ENCODE results near the gene SEC14L2. TPM values are rescaled to one million over a fixed set of nuclear protein-coding genes. Genes with fewer than 3 reads are reported as not detected.

Gene SEC14L2
- total and polyA plus RNA-seq, 10 of the 15 experiments (the other 5 are each of a cell fraction or from before 2014, with no cell fraction given): 0.08 to 4.0 (median 0.48) TPM

DNA sequence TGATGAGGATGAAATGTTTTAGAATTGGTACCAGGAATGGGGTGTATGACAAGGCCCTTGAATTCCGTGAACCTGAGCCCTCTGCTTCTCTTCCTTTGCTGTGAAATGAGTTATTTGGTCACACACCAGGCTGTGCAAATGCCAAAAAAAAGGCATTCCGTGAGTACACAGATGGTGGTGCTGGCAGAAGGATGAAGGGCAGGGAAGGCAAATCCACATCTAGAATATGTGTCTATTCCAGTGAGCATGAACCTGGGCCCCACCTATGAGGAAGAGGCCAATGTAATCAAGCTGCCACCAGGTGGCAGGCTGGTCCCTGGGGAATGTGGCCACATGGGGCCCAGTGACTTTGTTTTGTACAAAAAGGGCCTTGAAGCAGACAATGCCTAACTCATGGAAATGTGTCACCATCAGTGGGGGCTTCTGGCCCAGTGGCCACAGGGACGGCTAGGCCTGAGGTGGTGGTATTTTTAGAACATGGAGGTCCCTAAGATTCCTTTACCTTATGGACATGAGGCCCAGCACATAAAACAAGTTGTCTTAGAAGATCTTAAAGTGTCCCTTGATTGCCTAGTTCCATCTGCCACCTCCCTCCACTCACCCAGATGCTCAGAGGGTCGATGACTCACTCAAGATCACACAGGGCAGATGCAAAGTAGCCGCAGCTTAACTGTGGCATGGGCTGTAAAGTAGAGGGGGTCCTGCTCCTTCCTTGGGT, 5.7 kb upstream of the SEC14L2 start (continued):
- TF ChIP-seq, protein P1, sequence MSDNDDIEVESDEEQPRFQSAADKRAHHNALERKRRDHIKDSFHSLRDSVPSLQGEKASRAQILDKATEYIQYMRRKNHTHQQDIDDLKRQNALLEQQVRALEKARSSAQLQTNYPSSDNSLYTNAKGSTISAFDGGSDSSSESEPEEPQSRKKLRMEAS (IDR thresholded peaks at IDR 0.05; ENCODE audit: low read depth, low read length): peak; percentile 54; the same call in 1 of the 2 replicates
- peak; percentile 32; the same call in 1 of the 2 replicates for TF ChIP-seq ZNF592 (IDR thresholded peaks at IDR 0.05)
- peak; percentile 27; the same call in 1 of the 2 replicates for TF ChIP-seq BCL11A (IDR thresholded peaks at IDR 0.05; ENCODE audit: low read depth, low read length)
- no peak for TF ChIP-seq SREBF2 (IDR thresholded peaks at IDR 0.05; ENCODE audit: low read length)
- no peak for TF ChIP-seq TARDBP (IDR thresholded peaks at IDR 0.05; ENCODE audit: borderline replicate concordance)
- no peak for TF ChIP-seq POLR2AphosphoS5 (IDR thresholded peaks at IDR 0.05; ENCODE audit: low read length)
- TF ChIP-seq RUNX3 (IDR thresholded peaks at IDR 0.05; ENCODE audit: low read length): peak; percentile 75
- TF ChIP-seq NBN (IDR thresholded peaks at IDR 0.05): 0 out of 2 replicates have a peak, but pooled peaks have one; percentile 38
- TF ChIP-seq, protein P2, sequence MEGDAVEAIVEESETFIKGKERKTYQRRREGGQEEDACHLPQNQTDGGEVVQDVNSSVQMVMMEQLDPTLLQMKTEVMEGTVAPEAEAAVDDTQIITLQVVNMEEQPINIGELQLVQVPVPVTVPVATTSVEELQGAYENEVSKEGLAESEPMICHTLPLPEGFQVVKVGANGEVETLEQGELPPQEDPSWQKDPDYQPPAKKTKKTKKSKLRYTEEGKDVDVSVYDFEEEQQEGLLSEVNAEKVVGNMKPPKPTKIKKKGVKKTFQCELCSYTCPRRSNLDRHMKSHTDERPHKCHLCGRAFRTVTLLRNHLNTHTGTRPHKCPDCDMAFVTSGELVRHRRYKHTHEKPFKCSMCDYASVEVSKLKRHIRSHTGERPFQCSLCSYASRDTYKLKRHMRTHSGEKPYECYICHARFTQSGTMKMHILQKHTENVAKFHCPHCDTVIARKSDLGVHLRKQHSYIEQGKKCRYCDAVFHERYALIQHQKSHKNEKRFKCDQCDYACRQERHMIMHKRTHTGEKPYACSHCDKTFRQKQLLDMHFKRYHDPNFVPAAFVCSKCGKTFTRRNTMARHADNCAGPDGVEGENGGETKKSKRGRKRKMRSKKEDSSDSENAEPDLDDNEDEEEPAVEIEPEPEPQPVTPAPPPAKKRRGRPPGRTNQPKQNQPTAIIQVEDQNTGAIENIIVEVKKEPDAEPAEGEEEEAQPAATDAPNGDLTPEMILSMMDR (IDR thresholded peaks at IDR 0.05 in 2 of 3, conservative IDR thresholded peaks at IDR 0.05 in 1 of 3; ENCODE audit: control insufficient read depth in 2 of 3, extremely low read depth in 1 of 3, insufficient read depth in 1 of 3, low read depth in 3 of 3, low read length in 3 of 3): peak; percentile 82 to 93 (median 90)
- TF ChIP-seq EED (IDR thresholded peaks at IDR 0.05; ENCODE audit: low read depth): 0 out of 2 replicates have a peak, but pooled peaks have one; percentile 27
- TF ChIP-seq USF1 (IDR thresholded peaks at IDR 0.05; ENCODE audit: borderline replicate concordance, extremely low read length, insufficient read depth, low read depth, low read length): peak; percentile 40
- peak; percentile 52; the same call in 1 of the 3 replicates for TF ChIP-seq POU2F2 (IDR thresholded peaks at IDR 0.05; ENCODE audit: borderline replicate concordance, low read depth, low read length)
- TF ChIP-seq IKZF1 (conservative IDR thresholded peaks at IDR 0.05): peak; percentile 43; the same call in 1 of the 2 replicates
- no peak for TF ChIP-seq TCF3 (IDR thresholded peaks at IDR 0.05; ENCODE audit: borderline replicate concordance, insufficient read depth, low read depth, low read length)
- TF ChIP-seq IRF4 (IDR thresholded peaks at IDR 0.05; ENCODE audit: low read depth, low read length): 0 out of 2 replicates have a peak, but pooled peaks have one; percentile 41
- peak; percentile 62 for TF ChIP-seq ZNF687 (IDR thresholded peaks at IDR 0.05)
- 0 out of 2 replicates have a peak, but pooled peaks have one; percentile 40 for TF ChIP-seq TCF12 (IDR thresholded peaks at IDR 0.05; ENCODE audit: low read depth, low read length)
- TF ChIP-seq RAD51 (IDR thresholded peaks at IDR 0.05): peak; percentile 19; the same call in 1 of the 2 replicates

Measured in GM12878 (cell line).